HG02852 (cell line): ENCODE data around the gene DDX60.
A peak's percentile ranks its signal among the peaks of the same experiment; 100 is the strongest.
"Not testable (repeated sequence)": the region's sequence is repeated elsewhere in the genome, so short reads cannot be mapped to it uniquely, and the experiment has no call there.

Experiments used
- ATAC-seq: cut with Tn5 transposase; IDR thresholded peaks from one replicate; pipeline ENCODE4 v1.9.1; 2021; ENCODE audit warnings: mild to moderate bottlenecking, moderate library complexity; ENCODE audit not compliant: unreplicated experiment

Gene DDX60

DNA sequence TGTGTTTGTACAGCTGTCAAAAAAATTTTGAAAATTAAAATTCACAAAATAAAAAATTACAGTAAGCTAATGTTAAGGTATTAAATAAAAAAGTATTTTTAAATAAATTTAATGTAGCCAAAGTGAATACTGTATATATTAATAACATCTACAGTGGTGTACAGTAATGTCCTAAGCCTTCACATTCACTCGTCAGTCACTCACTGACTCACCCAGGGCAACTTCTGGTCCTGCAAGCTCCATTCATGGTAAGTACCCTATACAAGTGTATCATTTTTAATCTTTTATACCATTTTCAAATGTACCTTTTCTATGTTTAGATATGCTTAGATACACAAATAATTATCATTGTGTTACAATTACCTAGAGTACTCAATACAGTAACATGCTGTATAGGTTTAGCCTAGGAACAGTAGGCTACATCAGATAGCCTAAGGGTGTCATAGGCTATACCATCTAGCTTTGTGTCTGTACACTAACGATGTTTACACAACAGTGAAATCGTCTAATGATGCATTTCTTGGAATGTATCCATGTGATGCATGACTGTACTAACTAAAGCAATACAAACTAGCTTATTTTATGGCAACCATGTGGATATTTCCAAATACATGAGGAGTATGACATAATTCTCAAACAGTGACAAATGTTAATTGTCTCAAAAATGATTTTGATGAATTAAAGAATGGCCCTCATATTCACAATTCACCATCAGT, 13.7 kb downstream of the DDX60 start:
- ATAC-seq, result no peak

GRCh38 chr4:168303430-168303829, 15.1 kb downstream of the DDX60 start:
- not testable (repeated sequence) for ATAC-seq

GRCh38 chr4:168293386-168293975, 25.1 kb downstream of the DDX60 start:
- ATAC-seq, result peak; percentile 68

- ATAC-seq, result no peak
Observed at GRCh38 chr4:168291242-168291641, 27.3 kb downstream of the DDX60 start.

GRCh38 chr4:168285850-168286249, 32.7 kb downstream of the DDX60 start:
- not testable (repeated sequence) for ATAC-seq

- ATAC-seq, result no peak
Observed at GRCh38 chr4:168279556-168279955, 39.0 kb downstream of the DDX60 start.

DNA sequence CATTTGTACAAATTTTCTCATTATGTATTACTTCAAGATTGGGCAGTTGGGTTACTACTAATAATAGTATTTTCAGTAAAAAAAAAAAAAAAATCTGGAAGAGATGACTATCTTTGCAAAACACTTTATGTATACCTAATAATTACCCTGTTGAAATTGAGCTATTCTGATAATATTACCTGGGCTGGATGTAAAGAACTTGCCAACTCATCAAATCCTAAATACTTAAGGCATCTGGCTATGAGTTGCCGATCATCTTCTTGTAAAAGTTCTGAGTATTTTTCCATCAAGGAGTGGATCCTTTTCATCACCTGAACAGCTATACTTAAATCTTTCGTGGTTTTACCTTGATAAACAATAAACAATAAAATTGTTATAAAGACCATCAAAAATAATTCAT, 42.7 kb downstream of the DDX60 start:
- no peak for ATAC-seq

GRCh38 chr4:168274871-168275270, 43.7 kb downstream of the DDX60 start:
- ATAC-seq, result no peak

- no peak for ATAC-seq
Observed at GRCh38 chr4:168273838-168274237, 44.7 kb downstream of the DDX60 start.

DNA sequence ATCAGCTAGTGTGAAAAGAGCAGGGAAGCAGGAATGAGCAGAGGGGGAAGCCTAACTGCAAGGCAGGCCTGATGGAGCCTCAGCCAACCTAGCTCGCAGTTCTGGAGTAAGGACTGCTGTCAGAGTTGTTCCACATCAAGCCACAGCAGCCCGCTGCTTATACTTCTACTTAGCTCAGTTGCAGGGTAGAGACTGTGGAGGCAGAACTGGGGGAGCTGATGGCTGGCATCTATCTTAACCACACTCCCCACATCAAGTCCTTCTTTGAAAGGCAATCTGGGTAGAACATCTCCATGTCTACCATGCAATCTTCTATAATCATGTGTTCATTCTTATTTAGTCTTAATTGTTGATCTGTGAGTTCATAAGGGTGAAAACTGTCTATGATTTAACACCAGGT, 46.1 kb downstream of the DDX60 start:
- no peak for ATAC-seq

DNA sequence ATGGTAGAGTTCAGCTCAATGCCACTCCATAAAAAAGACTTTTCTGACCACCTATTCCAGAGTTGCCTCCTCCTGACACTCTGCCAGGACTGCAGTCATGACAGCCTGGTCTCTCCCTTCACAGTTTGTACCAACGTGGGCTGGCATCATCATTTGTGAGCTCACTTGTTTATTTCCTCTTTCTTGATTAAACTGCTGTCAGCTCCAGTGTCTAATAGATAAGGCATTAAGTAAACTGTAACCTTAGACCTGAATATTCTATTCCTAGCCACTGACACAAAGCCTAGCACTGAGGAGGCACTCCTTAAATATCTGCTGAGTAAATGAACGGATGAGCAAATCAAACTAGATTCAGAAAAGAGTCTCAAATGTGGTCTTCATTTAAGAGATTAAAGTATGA, 48.7 kb downstream of the DDX60 start:
- ATAC-seq, result no peak

DNA sequence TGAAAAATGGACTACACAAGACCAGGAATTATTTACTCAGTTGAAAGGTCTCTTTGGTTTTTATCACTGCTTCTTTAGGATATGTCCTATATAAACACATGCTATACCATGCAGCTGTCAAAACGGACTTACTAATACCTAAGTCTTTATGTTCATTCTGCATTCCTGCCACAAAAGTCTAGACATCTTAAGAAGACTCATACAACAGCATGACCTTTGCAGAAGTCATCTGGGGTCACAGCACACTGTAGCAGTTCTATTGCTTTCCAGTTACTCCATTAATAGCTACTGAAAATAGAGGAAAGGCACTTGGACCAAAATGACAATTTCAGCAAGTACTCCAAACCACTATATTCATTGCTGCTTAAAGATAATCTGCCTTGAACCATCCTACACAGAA, 53.2 kb downstream of the DDX60 start:
- ATAC-seq, result no peak

GRCh38 chr4:168264903-168265302, 53.6 kb downstream of the DDX60 start:
- ATAC-seq, result no peak

DNA sequence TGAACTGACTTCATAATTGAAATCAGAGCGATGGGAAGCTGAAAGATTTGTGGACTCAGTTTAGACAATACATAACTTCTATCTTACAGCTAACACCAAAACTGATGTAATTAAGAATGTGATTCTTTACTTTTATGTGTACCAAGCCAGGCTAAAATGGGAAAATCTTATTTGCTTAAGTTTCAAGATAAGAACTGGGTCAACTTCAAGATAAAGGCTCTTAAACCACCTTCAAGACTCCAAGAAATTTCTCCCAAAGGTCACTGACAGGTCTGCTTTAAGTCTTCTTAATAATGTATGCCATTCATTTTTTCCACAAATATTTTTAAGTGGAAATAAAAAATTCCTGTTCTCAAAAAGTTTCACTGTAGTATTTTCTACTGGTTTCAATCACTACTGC, 55.5 kb downstream of the DDX60 start:
- ATAC-seq, result no peak

GRCh38 chr4:168259096-168259495, 59.5 kb downstream of the DDX60 start:
- ATAC-seq, result peak; percentile 59

GRCh38 chr4:168257768-168258167, 60.8 kb downstream of the DDX60 start:
- no peak for ATAC-seq

DNA sequence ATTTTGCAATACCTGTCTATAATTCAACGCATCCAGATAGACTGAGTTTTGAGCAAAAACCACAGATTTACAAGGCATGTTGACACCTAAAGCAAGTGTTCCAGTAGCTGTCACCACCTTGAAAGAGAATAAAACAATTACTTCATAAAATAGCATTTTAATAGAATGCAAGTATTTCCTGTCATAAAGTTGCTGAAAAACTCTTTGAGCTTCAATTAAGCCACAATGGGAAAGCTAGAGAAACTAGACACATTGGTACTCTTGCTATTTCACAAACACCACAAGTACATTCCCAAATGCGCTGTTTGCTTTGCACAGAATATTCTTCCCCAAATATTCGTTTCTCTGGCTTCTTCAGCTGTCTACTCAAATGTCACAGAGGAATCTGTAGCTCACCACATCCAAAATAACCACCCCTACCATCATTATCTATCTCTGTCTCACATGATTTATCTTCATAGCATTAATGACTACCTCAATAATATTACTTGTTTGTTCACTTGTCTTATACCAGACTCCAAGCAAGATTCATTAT, 70.3 kb downstream of the DDX60 start:
- no peak for ATAC-seq

- ATAC-seq, result no peak
Observed at GRCh38 chr4:168247603-168248002, 70.9 kb downstream of the DDX60 start.

- no peak for ATAC-seq
Observed at GRCh38 chr4:168241953-168242352, 76.6 kb downstream of the DDX60 start.

GRCh38 chr4:168240821-168241220, 77.7 kb downstream of the DDX60 start:
- ATAC-seq, result no peak

DNA sequence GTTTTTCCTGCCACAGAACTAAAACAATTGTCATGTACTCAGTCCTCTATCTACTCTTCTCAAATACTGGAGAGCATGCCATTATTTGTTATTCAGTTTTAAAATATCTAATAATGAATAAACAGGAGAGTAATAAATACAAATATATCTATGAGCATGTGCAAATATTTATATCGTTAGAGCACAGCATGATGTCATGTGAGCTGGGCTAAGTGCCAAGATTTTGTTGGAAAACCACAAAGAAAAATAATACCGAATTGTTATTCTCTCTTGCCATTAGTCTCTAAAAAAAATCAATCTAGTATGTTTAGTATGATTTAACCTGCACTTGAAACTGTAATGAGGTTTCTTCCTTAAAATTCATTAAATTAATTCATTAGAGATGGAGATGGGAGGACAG, 97.3 kb downstream of the DDX60 start:
- ATAC-seq, result no peak

DNA sequence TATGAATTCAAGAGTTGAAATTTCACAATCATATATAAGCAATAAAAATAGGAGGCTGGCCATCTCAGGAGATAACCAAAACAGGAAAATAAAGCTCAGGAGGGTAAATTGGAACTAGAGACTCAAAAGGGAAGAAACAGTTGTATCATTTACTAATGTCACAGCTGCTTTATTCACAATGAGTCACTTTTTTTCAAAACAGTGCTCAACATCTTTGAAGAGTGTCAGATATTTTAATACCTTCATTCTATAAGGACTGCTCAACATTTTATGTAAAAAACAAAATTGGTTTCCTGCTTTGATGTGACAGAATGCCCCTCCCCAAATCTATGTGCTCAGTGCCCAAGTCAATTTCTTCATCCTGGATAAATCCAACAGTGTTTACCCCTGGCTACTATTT, 97.7 kb downstream of the DDX60 start:
- ATAC-seq, result no peak

GRCh38 chr4:168218645-168219044, 99.9 kb downstream of the DDX60 start:
- ATAC-seq, result no peak
